K562 (cell line): Measurements from ENCODE around the gene TLX2. TPM values are rescaled to one million over a fixed set of nuclear protein-coding genes. Genes with fewer than 3 reads are reported as not detected.

ENCODE experiments used
- ATAC-seq: fragments of 200-7000 bp; cut with Tn5 transposase; 3 replicates; pipeline ENCODE4 v1.9.1; 2020; ENCODE audit warnings: moderate library complexity
- BruUV-seq: library from RNA; stranded (reverse); fragments of 400-500 nt; replicated peaks from 2 replicates; lab custom pipeline; 2021; lab: Mats Ljungman, UMichigan
- CTCF ChIA-PET: fragments of 300-600 bp; formaldehyde crosslinking; extraction: SDS; loops from one replicate; lab custom pipeline; 2021; ENCODE audit warnings: low intra/inter-chr PET ratio; lab: Yijun Ruan, JAX
- POLR2A ChIA-PET: fragments of 300-600, 350-650 bp; sonication (Branson Sonifier 250); formaldehyde crosslinking; extraction: SDS; loops from one replicate; lab custom pipeline; 2021; ENCODE audit warnings: antibody characterized with exemption, inconsistent platforms; lab: Yijun Ruan, JAX
- DNase-seq, 4 experiments: peaks; one replicate each; pipeline versions ENCODE4 v3.0.0 to v3.0.0-alpha.2; 2011 to 2018; ENCODE audit warnings: low spot score in 3 of 4, mixed read lengths in 3 of 4; ENCODE audit errors: extremely low read depth in 1 of 4
- FAIRE-seq: peaks from 2 replicates; lab custom pipeline; 2011; peaks lifted over from hg19 to GRCh38; lab: Jason Lieb, UNC
- H2AFZ ChIP-seq: 2 replicates; pipeline ENCODE4 v1.6.0; 2011; ENCODE audit warnings: low read depth, low read length, control low read depth, inconsistent platforms
- H3K27ac ChIP-seq: fragments of 200-600 bp; 3 replicates; pipeline ENCODE4 v1.8.0; 2011; ENCODE audit warnings: low read depth, mild to moderate bottlenecking, control low read depth, inconsistent platforms, low read length, moderate library complexity, mixed read lengths; ENCODE audit errors: extremely low read depth
- H3K27me3 ChIP-seq, 2 experiments: fragments of 300-600 bp in 1 of 2; 2 replicates in 1 of 2; 3 replicates in 1 of 2; pipeline versions ENCODE4 v1.6.0 to v1.8.0; 2011; ENCODE audit warnings: inconsistent platforms in 2 of 2, low read length in 2 of 2, mild to moderate bottlenecking in 1 of 2, mixed read lengths in 1 of 2, moderate library complexity in 1 of 2; ENCODE audit not compliant: control insufficient read depth in 2 of 2, insufficient read depth in 2 of 2
- H3K36me3 ChIP-seq: fragments of 300-600 bp; 3 replicates; pipeline ENCODE4 v1.8.0; 2011; ENCODE audit warnings: mild to moderate bottlenecking, low read length, inconsistent platforms; ENCODE audit not compliant: control insufficient read depth, insufficient read depth
- H3K4me1 ChIP-seq, 2 experiments: fragments of 200-600 bp in 1 of 2; replicated peaks in 1 of 2; 2 replicates in 1 of 2; 3 replicates in 1 of 2; pipeline versions ENCODE4 v1.5.1 to v1.8.0; 2011; ENCODE audit warnings: inconsistent platforms in 2 of 2, low read length in 2 of 2, mild to moderate bottlenecking in 1 of 2, mixed read lengths in 1 of 2, moderate library complexity in 1 of 2; ENCODE audit not compliant: control insufficient read depth in 2 of 2, insufficient read depth in 2 of 2
- H3K4me2 ChIP-seq: 2 replicates; pipeline ENCODE4 v1.6.1; 2011; ENCODE audit warnings: low read length, control low read depth, inconsistent platforms, mixed read lengths; ENCODE audit not compliant: insufficient read depth
- H3K4me3 ChIP-seq: fragments of 200-600 bp; sonication (generic), shearing (Covaris generic); 2 replicates; pipeline ENCODE4 v1.5.1; 2016; ENCODE audit warnings: control low read depth, inconsistent platforms
- H3K79me2 ChIP-seq: fragments of 200-600 bp; 3 replicates; pipeline ENCODE4 v1.8.0; 2011; ENCODE audit warnings: low read length, inconsistent platforms; ENCODE audit not compliant: control insufficient read depth, insufficient read depth
- H3K9ac ChIP-seq, 2 experiments: 2 replicates each; pipeline versions ENCODE4 v1.6.0 to v1.6.1; 2011; ENCODE audit warnings: low read depth in 2 of 2, low read length in 2 of 2, control low read depth in 1 of 2, inconsistent platforms in 1 of 2, mild to moderate bottlenecking in 1 of 2, mixed read lengths in 1 of 2; ENCODE audit not compliant: insufficient read depth in 1 of 2
- H3K9me1 ChIP-seq: one replicate; pipeline ENCODE4 v1.6.0; 2011; ENCODE audit warnings: inconsistent platforms, mild to moderate bottlenecking, low read length, moderate library complexity; ENCODE audit not compliant: control insufficient read depth, insufficient read depth
- H3K9me3 ChIP-seq: replicated peaks from 2 replicates; pipeline ENCODE4 v1.5.1; 2011; ENCODE audit warnings: low read depth, low read length, inconsistent platforms; ENCODE audit not compliant: control insufficient read depth, insufficient read depth
- H4K20me1 ChIP-seq: replicated peaks from 2 replicates; pipeline ENCODE4 v1.6.1; 2011; ENCODE audit warnings: low read length, inconsistent platforms, mixed read lengths; ENCODE audit not compliant: control insufficient read depth, insufficient read depth
- ASH1L ChIP-seq: fragments of 450-650 bp; IDR thresholded peaks from 2 replicates; pipeline ENCODE4 v1.6.1; 2018; ENCODE audit warnings: borderline replicate concordance, mild to moderate bottlenecking, low read depth; ENCODE audit not compliant: partially characterized antibody
- BDP1 ChIP-seq: IDR thresholded peaks from 3 replicates; pipeline ENCODE4 v1.6.1; 2011; ENCODE audit not compliant: insufficient read length, insufficient read depth
- CEBPB ChIP-seq: fragments of 450-650 bp; IDR thresholded peaks from 2 replicates; pipeline ENCODE4 v1.6.1; 2016; ENCODE audit warnings: missing genetic modification characterization, missing compliant biosample characterization
- CHD1 ChIP-seq: fragments of 200-600 bp; sonication (generic); IDR thresholded peaks from one replicate; pipeline ENCODE4 v1.6.1; 2012; ENCODE audit warnings: mild to moderate bottlenecking, moderate library complexity, low read length, inconsistent platforms
- EP300 ChIP-seq: IDR thresholded peaks from 2 replicates; pipeline ENCODE4 v1.6.1; 2012; ENCODE audit warnings: low read length, improper control_type of control experiment
- IFI16 ChIP-seq: fragments of 250-450 bp; sonication (Bioruptor Pico); IDR thresholded peaks from 2 replicates; pipeline ENCODE4 v2.1.2; 2022; ENCODE audit warnings: mild to moderate bottlenecking, inconsistent platforms
- MEIS2 ChIP-seq: fragments of 450-650 bp; IDR thresholded peaks from 2 replicates; pipeline ENCODE4 v1.6.1; 2014; ENCODE audit warnings: mild to moderate bottlenecking; ENCODE audit not compliant: partially characterized antibody
- RBM25 ChIP-seq: fragments of 200-400 bp; formaldehyde crosslinking; IDR thresholded peaks from 2 replicates; pipeline ENCODE4 v1.6.1; 2018; ENCODE audit warnings: low read length, low read depth, moderate library complexity; ENCODE audit not compliant: severe bottlenecking
- SMARCA5 ChIP-seq: fragments of 450-650 bp; IDR thresholded peaks from 2 replicates; pipeline ENCODE4 v1.6.1; 2016
- THAP7 ChIP-seq: fragments of 250-450 bp; sonication (Bioruptor Pico); IDR thresholded peaks from 2 replicates; pipeline ENCODE4 v1.5.0; 2021
- ZNF717 ChIP-seq: fragments of 250-450 bp; sonication (Bioruptor Pico); IDR thresholded peaks from 2 replicates; pipeline ENCODE4 v1.5.0; 2021
- WGBS: fragments of 100-300 bp; shearing (Covaris generic); methylation state at CpG from one replicate; pipeline ENCODE4 v1.1.6; 2016; ENCODE audit warnings: low coverage, mixed read lengths; ENCODE audit not compliant: insufficient coverage; ENCODE audit errors: missing lambda C conversion rate; 5-methylcytosine and 5-hydroxymethylcytosine counted together
- in situ Hi-C: fragments of 300-500 bp; cut with MboI; formaldehyde crosslinking; loops from 4 replicates; pipeline ENCODE4 v1.15.0; 2018; ENCODE audit warnings: inconsistent platforms, mixed read lengths
- intact Hi-C: fragments of 100-400 bp; cut with micrococcal nuclease; formaldehyde crosslinking; loops from 2 replicates; pipeline ENCODE4 v1.14.2; 2022
- polyA plus RNA-seq, 8 experiments: library from polyadenylated mRNA; depleted of rRNA in 4 of 8; stranded (reverse) in 5 of 8; unstranded in 3 of 8; fragments of >200 nt; fragmentation: Nextera tagmentation in 2 of 8; fragmentation: Illumina TruSeq in 1 of 8; extraction: Ambion mirVana in 2 of 8; extraction: Trizol in 1 of 8; gene quantifications; 2 replicates each; pipeline versions ENCODE4 v1.2.1 to v1.2.3, GENCODE V29; 2011 to 2014; ENCODE audit warnings: inconsistent platforms in 1 of 8, missing spikeins in 1 of 8
- total RNA-seq, 7 experiments: library from RNA; depleted of rRNA in 6 of 7; stranded (reverse); fragments of >200 nt in 6 of 7; fragmentation: Illumina TruSeq in 2 of 7; extraction: Trizol in 2 of 7; gene quantifications; 2 replicates each; pipeline versions ENCODE4 v1.2.1 to v1.2.3, GENCODE V29; 2011 to 2021; ENCODE audit warnings: low replicate concordance in 1 of 7
- TF ChIP-seq, protein P1 (sequence below): fragments of 250-450 bp; sonication (Bioruptor Pico); IDR thresholded peaks from 2 replicates; pipeline ENCODE4 v1.8.0; 2021; ENCODE audit warnings: borderline replicate concordance, mild to moderate bottlenecking, moderate library complexity; ENCODE audit not compliant: poor library complexity, severe bottlenecking
- TF ChIP-seq, protein P2 (sequence below): fragments of 250-450 bp; sonication (Bioruptor Pico); IDR thresholded peaks from 2 replicates; pipeline ENCODE4 v1.4.0; 2020; ENCODE audit warnings: mild to moderate bottlenecking, moderate library complexity
- TF ChIP-seq, protein P3 (sequence below): fragments of 250-450 bp; sonication (Bioruptor Pico); IDR thresholded peaks from 2 replicates; pipeline ENCODE4 v1.4.0; 2020; ENCODE audit warnings: mild to moderate bottlenecking, moderate library complexity, borderline replicate concordance
- TF ChIP-seq, protein P4 (sequence below), 2 experiments: fragments of 250-450 bp in 1 of 2; fragments of 450-650 bp in 1 of 2; sonication (Bioruptor Pico) in 1 of 2; IDR thresholded peaks; 2 replicates each; pipeline versions ENCODE4 v1.6.1 to v1.8.0; 2016 to 2021; ENCODE audit warnings: mild to moderate bottlenecking in 2 of 2, moderate library complexity in 2 of 2, missing compliant biosample characterization in 1 of 2, missing genetic modification characterization in 1 of 2

Gene TLX2
- total and polyA plus RNA-seq, 9 of the 15 experiments (the other 6 are each of a cell fraction or from before 2014, with no cell fraction given) = not detected

DNA sequence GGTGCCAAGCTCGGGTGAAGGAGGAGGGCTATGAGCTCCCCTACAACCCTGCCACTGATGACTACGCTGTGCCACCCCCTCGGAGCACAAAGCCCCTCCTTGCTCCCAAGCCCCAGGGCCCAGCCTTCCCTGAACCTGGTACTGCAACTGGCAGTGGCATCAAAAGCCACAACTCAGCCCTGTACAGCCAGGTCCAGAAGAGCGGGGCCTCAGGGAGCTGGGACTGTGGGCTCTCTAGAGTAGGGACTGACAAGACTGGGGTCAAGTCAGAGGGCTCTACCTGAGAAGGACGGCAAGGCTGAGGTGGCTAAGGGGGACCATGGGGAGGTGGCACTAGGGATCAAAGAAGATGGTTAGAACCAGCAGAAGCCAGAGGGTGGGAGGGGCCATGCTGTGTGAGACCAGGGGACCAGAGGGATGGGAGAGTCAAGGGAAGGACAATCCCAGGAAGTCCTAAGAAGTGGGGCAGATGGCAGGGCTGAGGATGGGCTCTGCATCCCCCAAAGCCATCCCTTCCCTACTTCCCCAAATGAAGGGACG, 42.7 kb downstream of the TLX2 start:
- DNase-seq = no peak
- Histone ChIP-seq H3K9ac (peak overlapping the region in 1 of 2 experiments; percentile 54; a peak in 1 of 4 replicates), H3K4me3 (no peak overlapping the region), H3K27ac (no peak overlapping the region), H3K9me1 (no peaks in the 10 kb centered on the region), H3K9me3 (no peaks in the 10 kb centered on the region), H4K20me1 (no peaks in the 10 kb centered on the region), H3K4me1 (peaks cover 25 to 54% of the 10 kb centered on the region in 2 experiments), H3K36me3 (peaks cover 17% of the 10 kb centered on the region; the same call in 1 of the 3 replicates), H3K27me3 (peaks cover 0 to 12% of the 10 kb centered on the region in 2 experiments; a peak in 2 of 5 replicates), H3K79me2 (peaks cover 15% of the 10 kb centered on the region; the same call in 2 of the 3 replicates), H2AFZ (no peak overlapping the region), H3K4me2 (no peak overlapping the region)
- in situ Hi-C loops (no loop called here), intact Hi-C loops (no loop called here)
- no peak for FAIRE-seq
- CTCF ChIA-PET = no interaction called here
- 95% methylated on average over 6 of the region's 6 CpGs for WGBS
- POLR2A ChIA-PET = interaction anchor here (0.8 to 1.4 kb wide), 3 partner anchors 12 to 53 kb away, joined by 3 to 4 read pairs (median 3); no protein-coding TSS in a partner anchor
- no TSS peak for BruUV-seq
- ATAC-seq = no peak
- TF ChIP-seq CEBPB (tag) (no peak), CHD1 (no peak), THAP7 (CRISPR knock-in tag) (no peak), RBM25 (no peak), BDP1 (no peak), MEIS2 (no peak), ZNF717 (CRISPR knock-in tag) (no peak), EP300 (no peak), IFI16 (no peak), ASH1L (no peak), SMARCA5 (no peak)
- TF ChIP-seq, protein P1, sequence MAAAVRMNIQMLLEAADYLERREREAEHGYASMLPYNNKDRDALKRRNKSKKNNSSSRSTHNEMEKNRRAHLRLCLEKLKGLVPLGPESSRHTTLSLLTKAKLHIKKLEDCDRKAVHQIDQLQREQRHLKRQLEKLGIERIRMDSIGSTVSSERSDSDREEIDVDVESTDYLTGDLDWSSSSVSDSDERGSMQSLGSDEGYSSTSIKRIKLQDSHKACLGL (CRISPR knock-in tag) = no peak
- TF ChIP-seq, protein P2, sequence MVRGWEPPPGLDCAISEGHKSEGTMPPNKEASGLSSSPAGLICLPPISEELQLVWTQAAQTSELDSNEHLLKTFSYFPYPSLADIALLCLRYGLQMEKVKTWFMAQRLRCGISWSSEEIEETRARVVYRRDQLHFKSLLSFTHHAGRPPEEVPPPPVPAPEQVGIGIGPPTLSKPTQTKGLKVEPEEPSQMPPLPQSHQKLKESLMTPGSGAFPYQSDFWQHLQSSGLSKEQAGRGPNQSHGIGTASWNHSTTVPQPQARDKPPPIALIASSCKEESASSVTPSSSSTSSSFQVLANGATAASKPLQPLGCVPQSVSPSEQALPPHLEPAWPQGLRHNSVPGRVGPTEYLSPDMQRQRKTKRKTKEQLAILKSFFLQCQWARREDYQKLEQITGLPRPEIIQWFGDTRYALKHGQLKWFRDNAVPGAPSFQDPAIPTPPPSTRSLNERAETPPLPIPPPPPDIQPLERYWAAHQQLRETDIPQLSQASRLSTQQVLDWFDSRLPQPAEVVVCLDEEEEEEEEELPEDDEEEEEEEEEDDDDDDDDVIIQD (CRISPR knock-in tag) = no peak
- TF ChIP-seq, protein P3, sequence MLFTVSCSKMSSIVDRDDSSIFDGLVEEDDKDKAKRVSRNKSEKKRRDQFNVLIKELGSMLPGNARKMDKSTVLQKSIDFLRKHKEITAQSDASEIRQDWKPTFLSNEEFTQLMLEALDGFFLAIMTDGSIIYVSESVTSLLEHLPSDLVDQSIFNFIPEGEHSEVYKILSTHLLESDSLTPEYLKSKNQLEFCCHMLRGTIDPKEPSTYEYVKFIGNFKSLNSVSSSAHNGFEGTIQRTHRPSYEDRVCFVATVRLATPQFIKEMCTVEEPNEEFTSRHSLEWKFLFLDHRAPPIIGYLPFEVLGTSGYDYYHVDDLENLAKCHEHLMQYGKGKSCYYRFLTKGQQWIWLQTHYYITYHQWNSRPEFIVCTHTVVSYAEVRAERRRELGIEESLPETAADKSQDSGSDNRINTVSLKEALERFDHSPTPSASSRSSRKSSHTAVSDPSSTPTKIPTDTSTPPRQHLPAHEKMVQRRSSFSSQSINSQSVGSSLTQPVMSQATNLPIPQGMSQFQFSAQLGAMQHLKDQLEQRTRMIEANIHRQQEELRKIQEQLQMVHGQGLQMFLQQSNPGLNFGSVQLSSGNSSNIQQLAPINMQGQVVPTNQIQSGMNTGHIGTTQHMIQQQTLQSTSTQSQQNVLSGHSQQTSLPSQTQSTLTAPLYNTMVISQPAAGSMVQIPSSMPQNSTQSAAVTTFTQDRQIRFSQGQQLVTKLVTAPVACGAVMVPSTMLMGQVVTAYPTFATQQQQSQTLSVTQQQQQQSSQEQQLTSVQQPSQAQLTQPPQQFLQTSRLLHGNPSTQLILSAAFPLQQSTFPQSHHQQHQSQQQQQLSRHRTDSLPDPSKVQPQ (CRISPR knock-in tag) = no peak
- TF ChIP-seq, protein P4, sequence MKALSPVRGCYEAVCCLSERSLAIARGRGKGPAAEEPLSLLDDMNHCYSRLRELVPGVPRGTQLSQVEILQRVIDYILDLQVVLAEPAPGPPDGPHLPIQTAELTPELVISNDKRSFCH (CRISPR knock-in tag; IDR thresholded peaks at IDR 0.05) = no peak
- TF ChIP-seq, protein P4 (tag; IDR thresholded peaks at IDR 0.05) = no peak
